Mammary epithelial cell (primary cell): Measurements from ENCODE around the gene PRELID3B.

Source experiments
- CTCF ChIP-seq, 2 donors: IDR thresholded peaks in 1 of 2; conservative IDR thresholded peaks in 1 of 2; 2 replicates each; pipeline ENCODE4 v1.5.1; 2011 to 2012; ENCODE audit warnings: inconsistent platforms in 2 of 2, low read length in 2 of 2, mild to moderate bottlenecking in 2 of 2, control low read depth in 1 of 2, low read depth in 1 of 2; ENCODE audit not compliant: insufficient read depth in 1 of 2; ENCODE audit errors: extremely low read depth in 1 of 2
- EZH2 ChIP-seq: IDR thresholded peaks from 2 replicates; pipeline ENCODE4 v1.6.1; 2012; ENCODE audit warnings: low read length, inconsistent platforms, borderline replicate concordance

- no peak for TF ChIP-seq EZH2
- TF ChIP-seq CTCF (conservative IDR thresholded peaks at IDR 0.05 in 1 of 2, IDR thresholded peaks at IDR 0.05 in 1 of 2; ENCODE audit: extremely low read depth in 1 of 2, insufficient read depth in 1 of 2, low read depth in 1 of 2, low read length in 2 of 2): no peak
Measured at GRCh38 chr20:59069026-59069425, 26.4 kb upstream of the PRELID3B start.
